CD14-positive monocyte (primary cell): ENCODE results near the gene KCNAB1. TPM values are rescaled to one million over a fixed set of nuclear protein-coding genes. Genes with fewer than 3 reads are reported as not detected.

Source experiments
- DNase-seq, 3 donors: peaks; one replicate each; pipeline ENCODE4 v3.0.0-alpha.2; 2011 to 2022
- H2AFZ ChIP-seq: 2 replicates; pipeline ENCODE4 v1.6.0; 2012; ENCODE audit warnings: mild to moderate bottlenecking, low read depth, low read length, inconsistent platforms; ENCODE audit not compliant: insufficient read depth, poor library complexity, severe bottlenecking
- H3K27ac ChIP-seq, 2 donors: 1 replicate in 1 of 2; 2 replicates in 1 of 2; pipeline ENCODE4 v1.5.1; 2012 to 2013; ENCODE audit warnings: low read length in 2 of 2, control low read depth in 1 of 2, inconsistent platforms in 1 of 2, low read depth in 1 of 2, mild to moderate bottlenecking in 1 of 2
- H3K27me3 ChIP-seq, 2 donors: one replicate each; pipeline versions ENCODE4 v1.6.0 to v1.6.1; 2011 to 2013; ENCODE audit warnings: low read length in 2 of 2; ENCODE audit not compliant: control insufficient read depth in 2 of 2, insufficient read depth in 2 of 2
- H3K36me3 ChIP-seq, 2 donors: replicated peaks in 1 of 2; 1 replicate in 1 of 2; 2 replicates in 1 of 2; pipeline versions ENCODE4 v1.5.1 to v1.6.1; 2012 to 2013; ENCODE audit warnings: low read length in 2 of 2, control low read depth in 1 of 2, inconsistent platforms in 1 of 2, mild to moderate bottlenecking in 1 of 2; ENCODE audit not compliant: insufficient read depth in 2 of 2, control insufficient read depth in 1 of 2
- H3K4me1 ChIP-seq, 2 donors: 1 replicate in 1 of 2; 2 replicates in 1 of 2; pipeline versions ENCODE4 v1.5.1 to v1.6.1; 2012 to 2013; ENCODE audit warnings: low read length in 2 of 2, control low read depth in 1 of 2, inconsistent platforms in 1 of 2, mild to moderate bottlenecking in 1 of 2, moderate library complexity in 1 of 2; ENCODE audit not compliant: insufficient read depth in 2 of 2, control insufficient read depth in 1 of 2
- H3K4me2 ChIP-seq: replicated peaks from 2 replicates; pipeline ENCODE3; 2012; ENCODE audit warnings: low read length, moderate library complexity, mild to moderate bottlenecking; ENCODE audit not compliant: poor library complexity, severe bottlenecking; ENCODE audit errors: extremely low read depth
- H3K4me3 ChIP-seq, 3 experiments: fragments of 200-600 bp in 1 of 3; sonication (generic) in 1 of 3; replicated peaks in 1 of 3; 1 replicate in 2 of 3; 2 replicates in 1 of 3; pipeline ENCODE4 v1.5.1; 2011 to 2013; ENCODE audit warnings: low read length in 3 of 3, mild to moderate bottlenecking in 3 of 3, control low read depth in 2 of 3, low read depth in 2 of 3, inconsistent platforms in 1 of 3, moderate library complexity in 1 of 3
- H3K79me2 ChIP-seq: 2 replicates; pipeline ENCODE4 v1.6.0; 2012; ENCODE audit warnings: mild to moderate bottlenecking, control low read depth, inconsistent platforms, low read length, moderate library complexity; ENCODE audit not compliant: insufficient read depth
- H3K9ac ChIP-seq: 2 replicates; pipeline ENCODE4 v1.6.0; 2017; ENCODE audit warnings: low read length, mild to moderate bottlenecking; ENCODE audit not compliant: insufficient read depth, poor library complexity, severe bottlenecking
- H3K9me3 ChIP-seq, 2 donors: replicated peaks in 1 of 2; 1 replicate in 1 of 2; 2 replicates in 1 of 2; pipeline versions ENCODE4 v1.5.1 to v1.6.1; 2012 to 2013; ENCODE audit warnings: low read length in 2 of 2, control low read depth in 1 of 2; ENCODE audit not compliant: control insufficient read depth in 1 of 2, insufficient read depth in 1 of 2
- H4K20me1 ChIP-seq: 2 replicates; pipeline ENCODE4 v1.6.0; 2012; ENCODE audit warnings: mild to moderate bottlenecking, low read length, control low read depth, moderate library complexity; ENCODE audit not compliant: insufficient read depth
- H3K27ac Mint-ChIP-seq, 7 donors: one replicate each; pipeline ENCODE4 v1.8.0; 2020; ENCODE audit warnings: mild to moderate bottlenecking in 7 of 7, mixed read lengths in 7 of 7, moderate library complexity in 6 of 7, inconsistent platforms in 2 of 7
- H3K27me3 Mint-ChIP-seq, 3 donors: one replicate each; pipeline ENCODE4 v1.8.0; 2021 to 2022; ENCODE audit warnings: low read depth in 3 of 3, mild to moderate bottlenecking in 3 of 3, mixed read lengths in 3 of 3, moderate library complexity in 3 of 3, inconsistent platforms in 1 of 3
- H3K36me3 Mint-ChIP-seq, 2 donors: one replicate each; pipeline ENCODE4 v1.8.0; 2020; ENCODE audit warnings: mixed read lengths in 2 of 2, inconsistent platforms in 1 of 2, mild to moderate bottlenecking in 1 of 2
- H3K4me1 Mint-ChIP-seq: one replicate; pipeline ENCODE4 v1.8.0; 2020; ENCODE audit warnings: mild to moderate bottlenecking, mixed read lengths
- H3K4me3 Mint-ChIP-seq, 2 donors: one replicate each; pipeline ENCODE4 v1.8.0; 2020; ENCODE audit warnings: mild to moderate bottlenecking in 2 of 2, mixed read lengths in 2 of 2, moderate library complexity in 1 of 2
- H3K9me3 Mint-ChIP-seq, 7 donors: one replicate each; pipeline ENCODE4 v1.8.0; 2020 to 2022; ENCODE audit warnings: mixed read lengths in 7 of 7, mild to moderate bottlenecking in 6 of 7, moderate library complexity in 6 of 7, inconsistent platforms in 2 of 7
- CTCF ChIP-seq: fragments of 200-600 bp; IDR thresholded peaks from one replicate; pipeline ENCODE4 v1.8.0; 2022; ENCODE audit warnings: antibody characterized with exemption, mild to moderate bottlenecking
- WGBS: methylation state at CpG from one replicate; pipeline ENCODE4 v1.1.5; 2013; ENCODE audit warnings: missing lambda C conversion rate; ENCODE audit not compliant: insufficient coverage; 5-methylcytosine and 5-hydroxymethylcytosine counted together
- intact Hi-C, 2 donors: fragments of 100-400 bp; cut with micrococcal nuclease; formaldehyde crosslinking; loops; one replicate each; pipeline versions ENCODE4 v1.15.0 to v1.15.1; 2023
- polyA plus RNA-seq, 3 donors: library from polyadenylated mRNA; depleted of rRNA in 1 of 3; unstranded in 2 of 3; stranded (reverse) in 1 of 3; fragments of 300-500 nt in 2 of 3; fragments of >200 nt in 1 of 3; fragmentation: Illumina TruSeq in 2 of 3; gene quantifications; 1 replicate in 2 of 3; 2 replicates in 1 of 3; pipeline ENCODE4 v1.2.3, GENCODE V29; 2012 to 2021

KCNAB1 gene
- polyA plus RNA-seq, 3 donors, result 0.08 to 0.14 TPM; not detected in 1

- Histone ChIP-seq H3K4me3 (no peak overlapping the region), H3K36me3 (no peaks in the 10 kb centered on the region), H3K27ac (no peak overlapping the region), H2AFZ (no peak overlapping the region), H3K79me2 (no peaks in the 10 kb centered on the region), H3K27me3 (no peaks in the 10 kb centered on the region), H3K4me1 (no peaks in the 10 kb centered on the region), H3K9ac (no peak overlapping the region), H3K9me3 (no peaks in the 10 kb centered on the region), H3K4me2 (no peak overlapping the region), H4K20me1 (no peaks in the 10 kb centered on the region)
- no peak overlapping the region for H3K4me3 Mint-ChIP-seq
- H3K27me3 Mint-ChIP-seq, result peaks cover 0 to 8% (median 3%) of the 10 kb centered on the region in 3 donors
- H3K4me1 Mint-ChIP-seq, result no peaks in the 10 kb centered on the region
- intact Hi-C loops, result no loop called here
- no peak for TF ChIP-seq CTCF
- no peak overlapping the region for H3K27ac Mint-ChIP-seq
- no peaks in the 10 kb centered on the region for H3K36me3 Mint-ChIP-seq
- WGBS, result 96% methylated on average over 3 of the region's 3 CpGs
- peaks cover 0 to 2% (median 0%) of the 10 kb centered on the region in 7 donors for H3K9me3 Mint-ChIP-seq
- DNase-seq, result no peak
These were observed 132.3 kb downstream of the KCNAB1 start for GRCh38 chr3:156252656-156253055.

GRCh38 chr3:156253150-156253549 lies 132.8 kb downstream of the KCNAB1 start:
- H3K4me2 ChIP-seq, result no peak overlapping the region
- H4K20me1 ChIP-seq, result no peaks in the 10 kb centered on the region
- no peaks in the 10 kb centered on the region for H3K9me3 ChIP-seq
- H3K4me3 ChIP-seq, result no peak overlapping the region
- H3K27me3 ChIP-seq, result no peaks in the 10 kb centered on the region
- no peak for DNase-seq
- TF ChIP-seq CTCF, result no peak
- no peaks in the 10 kb centered on the region for H3K4me1 ChIP-seq
- H3K9ac ChIP-seq, result no peak overlapping the region
- Mint-ChIP-seq H3K27ac (no peak overlapping the region), H3K9me3 (peaks cover 0 to 2% (median 0%) of the 10 kb centered on the region in 7 donors), H3K4me3 (no peak overlapping the region), H3K27me3 (peaks cover 0 to 8% (median 3%) of the 10 kb centered on the region in 3 donors), H3K36me3 (no peaks in the 10 kb centered on the region), H3K4me1 (no peaks in the 10 kb centered on the region)
- no peaks in the 10 kb centered on the region for H3K36me3 ChIP-seq
- H3K79me2 ChIP-seq, result no peaks in the 10 kb centered on the region
- no peak overlapping the region for H2AFZ ChIP-seq
- intact Hi-C loops, result no loop called here
- no peak overlapping the region for H3K27ac ChIP-seq
- no CpG with 5 or more reads among the region's 1 CpG for WGBS
